Measurements from ENCODE around the gene MUCL3.
"Not testable (repeated sequence)": the region's sequence is repeated elsewhere in the genome, so short reads cannot be mapped to it uniquely, and the experiment has no call there.

MUCL3 gene

GRCh38 chr6:30940361-30940986, at the start of gene MUCL3:
Gene MUCL3, plus strand, starts transcription at chr6:30940973. Its CDS starts 27 bp downstream, at chr6:30941000.
- DNase-seq, result no peak

- DNase-seq, result no peak
Observed at GRCh38 chr6:30891450-30891723, 49.4 kb upstream of the MUCL3 start.

GRCh38 chr6:30891816-30892538, 48.8 kb upstream of the MUCL3 start:
- no peak for DNase-seq

GRCh38 chr6:30893001-30893591, 47.7 kb upstream of the MUCL3 start:
- no peak for DNase-seq

GRCh38 chr6:30893666-30894065, 47.1 kb upstream of the MUCL3 start:
- DNase-seq, result no peak

- no peak for DNase-seq
Observed at GRCh38 chr6:30894381-30894780, 46.4 kb upstream of the MUCL3 start.

- DNase-seq, result no peak
Observed at GRCh38 chr6:30894935-30895334, 45.8 kb upstream of the MUCL3 start.

GRCh38 chr6:30895343-30895742, 45.4 kb upstream of the MUCL3 start:
- DNase-seq, result no peak

GRCh38 chr6:30896541-30896940, 44.2 kb upstream of the MUCL3 start:
- no peak for DNase-seq

- no peak for DNase-seq
Observed at GRCh38 chr6:30897882-30898281, 42.9 kb upstream of the MUCL3 start.

- DNase-seq, result no peak
Observed at GRCh38 chr6:30898750-30899360, 41.9 kb upstream of the MUCL3 start.

GRCh38 chr6:30900863-30901417, 39.8 kb upstream of the MUCL3 start:
- no peak for DNase-seq

- DNase-seq, result no peak
Observed at GRCh38 chr6:30901436-30901835, 39.3 kb upstream of the MUCL3 start.

- not testable (repeated sequence) for DNase-seq
Observed at GRCh38 chr6:30902196-30902595, 38.6 kb upstream of the MUCL3 start.

GRCh38 chr6:30902709-30903108, 38.1 kb upstream of the MUCL3 start:
- DNase-seq, result no peak

- DNase-seq, result no peak
Observed at GRCh38 chr6:30903236-30903635, 37.5 kb upstream of the MUCL3 start.

- DNase-seq, result not testable (repeated sequence)
Observed at GRCh38 chr6:30907290-30907757, 33.4 kb upstream of the MUCL3 start.

GRCh38 chr6:30907758-30908591, 32.8 kb upstream of the MUCL3 start, which contains the start of gene GTF2H4:
Gene GTF2H4, plus strand, starts transcription at chr6:30908207.
- peak; percentile 99 for DNase-seq

GRCh38 chr6:30908700-30909099, 32.1 kb upstream of the MUCL3 start:
- DNase-seq, result no peak

- not testable (repeated sequence) for DNase-seq
Observed at GRCh38 chr6:30910473-30910872, 30.3 kb upstream of the MUCL3 start.

GRCh38 chr6:30912746-30913520, 27.8 kb upstream of the MUCL3 start:
- DNase-seq, result no peak

- DNase-seq, result no peak
Observed at GRCh38 chr6:30913721-30914075, 27.1 kb upstream of the MUCL3 start.

All from fibroblast of upper back skin (primary cell).